Erythroblast (primary cell): ENCODE measurements around the gene CCDC43.

Source experiments
- GATA1 ChIP-seq: IDR thresholded peaks from 2 replicates; pipeline ENCODE4 v1.6.1; 2011; ENCODE audit warnings: low read depth, mild to moderate bottlenecking, control low read depth, low read length, moderate library complexity
- POLR2A ChIP-seq: IDR thresholded peaks from 2 replicates; pipeline ENCODE4 v1.6.1; 2011; ENCODE audit warnings: mild to moderate bottlenecking, low read length

GRCh38 chr17:44645341-44645740 lies 44.2 kb downstream of the CCDC43 start:
- TF ChIP-seq POLR2A (no peak), GATA1 (no peak)
